ENCODE results near the gene VAV1. TPM values are rescaled to one million over a fixed set of nuclear protein-coding genes. Genes with fewer than 3 reads are reported as not detected.

VAV1 gene
- total and polyA plus RNA-seq, 2 donors (not counting 3 experiments of a cell fraction or from before 2014, with no cell fraction given) = not detected

- FAIRE-seq (no peak), DNase-seq (ENCODE audit: low read depth, low spot score) (no peak)
- ChIA-PET CTCF (interaction anchor here (1.1 kb wide), 1 partner anchor 10 kb away, joined by 3 read pairs; no protein-coding TSS in a partner anchor), POLR2A (no interaction called here)
- Histone ChIP-seq H3K36me3 (ENCODE audit: control insufficient read depth in 2 of 2, extremely low read depth in 1 of 2, insufficient read depth in 2 of 2, low read length in 2 of 2) (no peaks in the 10 kb centered on the region), H3K4me3 (replicated peaks in 1 of 3; ENCODE audit: insufficient read depth in 1 of 3, low read depth in 1 of 3, low read length in 3 of 3) (no peak overlapping the region), H3K79me2 (ENCODE audit: control insufficient read depth, insufficient read depth, low read length) (no peaks in the 10 kb centered on the region), H3K9me1 (replicated peaks; ENCODE audit: control insufficient read depth, extremely low read depth, insufficient read depth, low read length) (no peaks in the 10 kb centered on the region), H3K27me3 (ENCODE audit: control insufficient read depth in 2 of 2, insufficient read depth in 2 of 2, low read length in 2 of 2) (no peaks in the 10 kb centered on the region), H3K9me3 (replicated peaks; ENCODE audit: control insufficient read depth, insufficient read depth, low read length) (no peaks in the 10 kb centered on the region), H3K27ac (ENCODE audit: insufficient read depth, low read depth, low read length) (no peak overlapping the region), H3K9ac (replicated peaks; ENCODE audit: extremely low read depth, insufficient read depth, low read length) (no peak overlapping the region), H3K4me2 (ENCODE audit: insufficient read depth, low read length) (no peak overlapping the region), H2AFZ (ENCODE audit: low read depth, low read length) (no peak overlapping the region), H3K4me1 (ENCODE audit: control insufficient read depth, extremely low read depth, insufficient read depth, low read length) (no peaks in the 10 kb centered on the region), H4K20me1 (replicated peaks; ENCODE audit: control insufficient read depth, extremely low read depth, insufficient read depth, low read length) (no peaks in the 10 kb centered on the region)
- dilution Hi-C loops (cut with MboI; ENCODE audit: extremely low pct_ligation_motif_present, low sequenced_read_pairs) = no loop called here
- TF ChIP-seq EZH2 (IDR thresholded peaks at IDR 0.05; ENCODE audit: borderline replicate concordance, low read depth, low read length, severe bottlenecking) = no peak
- TF ChIP-seq GATA2 (IDR thresholded peaks at IDR 0.05; ENCODE audit: insufficient read depth, insufficient read length, low read depth, low read length) = no peak
- BruUV-seq (replicated peaks) = no TSS peak
- intact Hi-C loops (cut with micrococcal nuclease) = no loop called here
Measured at GRCh38 chr19:6873708-6874431, 101.4 kb downstream of the VAV1 start.

DNA sequence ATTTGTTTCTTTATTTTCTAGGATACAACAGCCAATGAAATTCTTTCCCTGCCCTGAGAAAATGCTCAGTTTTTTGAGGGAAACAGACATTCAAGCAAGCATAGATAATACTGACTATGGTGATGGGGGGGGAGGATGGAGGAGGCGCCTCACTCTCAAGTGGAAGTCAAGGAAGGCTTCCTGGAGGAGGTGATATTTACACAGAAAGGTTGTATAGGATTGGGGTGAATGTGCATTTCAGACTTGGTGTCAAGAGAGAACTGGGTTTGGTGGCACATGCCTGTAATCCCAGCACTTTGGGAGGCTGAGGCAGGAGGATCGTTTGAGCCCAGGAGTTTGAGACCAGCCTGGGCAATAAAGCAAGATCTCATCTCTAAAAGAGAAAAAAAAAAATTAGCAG is 102.7 kb downstream of the VAV1 start:
- dilution Hi-C loops (cut with MboI; ENCODE audit: extremely low pct_ligation_motif_present, low sequenced_read_pairs) = no loop called here
- Histone ChIP-seq H4K20me1 (replicated peaks; ENCODE audit: control insufficient read depth, extremely low read depth, insufficient read depth, low read length) (no peaks in the 10 kb centered on the region), H3K36me3 (ENCODE audit: control insufficient read depth in 2 of 2, extremely low read depth in 1 of 2, insufficient read depth in 2 of 2, low read length in 2 of 2) (no peaks in the 10 kb centered on the region), H3K27ac (ENCODE audit: insufficient read depth, low read depth, low read length) (no peak overlapping the region), H3K4me1 (ENCODE audit: control insufficient read depth, extremely low read depth, insufficient read depth, low read length) (no peaks in the 10 kb centered on the region), H3K27me3 (ENCODE audit: control insufficient read depth in 2 of 2, insufficient read depth in 2 of 2, low read length in 2 of 2) (no peaks in the 10 kb centered on the region), H3K79me2 (ENCODE audit: control insufficient read depth, insufficient read depth, low read length) (no peaks in the 10 kb centered on the region), H3K9me3 (replicated peaks; ENCODE audit: control insufficient read depth, insufficient read depth, low read length) (no peaks in the 10 kb centered on the region), H3K9ac (replicated peaks; ENCODE audit: extremely low read depth, insufficient read depth, low read length) (no peak overlapping the region), H2AFZ (ENCODE audit: low read depth, low read length) (no peak overlapping the region), H3K9me1 (replicated peaks; ENCODE audit: control insufficient read depth, extremely low read depth, insufficient read depth, low read length) (no peaks in the 10 kb centered on the region), H3K4me2 (ENCODE audit: insufficient read depth, low read length) (no peak overlapping the region), H3K4me3 (replicated peaks in 1 of 3; ENCODE audit: insufficient read depth in 1 of 3, low read depth in 1 of 3, low read length in 3 of 3) (no peak overlapping the region)
- FAIRE-seq = no peak
- POLR2A ChIA-PET = interaction anchor here (0.6 kb wide), 1 partner anchor 389 kb away, joined by 6 read pairs; no protein-coding TSS in a partner anchor
- no peak for DNase-seq (ENCODE audit: low read depth, low spot score)
- TF ChIP-seq POLR2AphosphoS5 (IDR thresholded peaks at IDR 0.05; ENCODE audit: insufficient read depth, low read depth, low read length) (no peak), POLR2A (IDR thresholded peaks at IDR 0.05; ENCODE audit: low read depth, low read length) (no peak), MAX (IDR thresholded peaks at IDR 0.05; ENCODE audit: insufficient read depth, insufficient read length) (no peak), MYC (IDR thresholded peaks at IDR 0.05; ENCODE audit: low read depth, low read length) (no peak), EZH2 (IDR thresholded peaks at IDR 0.05; ENCODE audit: borderline replicate concordance, low read depth, low read length, severe bottlenecking) (no peak), CTCF (IDR thresholded peaks at IDR 0.05; ENCODE audit: extremely low read depth in 1 of 2, insufficient read depth in 1 of 2, low read depth in 1 of 2, low read length in 2 of 2) (no peak)
- intact Hi-C loops (cut with micrococcal nuclease) = no loop called here
- no TSS peak for BruUV-seq (replicated peaks)
- CTCF ChIA-PET = interaction anchor here (1.1 kb wide), 1 partner anchor 12 kb away, joined by 4 read pairs; no protein-coding TSS in a partner anchor
